Progenitor cell of endocrine pancreas (in vitro differentiated cells): Measurements from ENCODE around the gene NDUFS6. TPM values are rescaled to one million over a fixed set of nuclear protein-coding genes. Genes with fewer than 3 reads are reported as not detected.

Experiments
- DNase-seq: peaks from one replicate; pipeline ENCODE4 v3.0.0; 2021; ENCODE audit warnings: low spot score; ENCODE audit not compliant: unreplicated experiment
- H3K27ac Mint-ChIP-seq: 2 replicates; pipeline ENCODE4 v1.8.0; 2021; ENCODE audit warnings: mild to moderate bottlenecking, moderate library complexity, mixed read lengths
- H3K27me3 Mint-ChIP-seq: 2 replicates; pipeline ENCODE4 v1.8.0; 2021; ENCODE audit warnings: mixed read lengths
- H3K36me3 Mint-ChIP-seq: 2 replicates; pipeline ENCODE4 v1.8.0; 2022; ENCODE audit warnings: mixed read lengths; ENCODE audit not compliant: insufficient read depth
- H3K4me1 Mint-ChIP-seq: 2 replicates; pipeline ENCODE4 v1.8.0; 2021; ENCODE audit warnings: low read depth, mixed read lengths
- H3K4me3 Mint-ChIP-seq: 2 replicates; pipeline ENCODE4 v1.8.0; 2021; ENCODE audit warnings: low read depth, mild to moderate bottlenecking, moderate library complexity, mixed read lengths
- H3K9me3 Mint-ChIP-seq: 2 replicates; pipeline ENCODE4 v1.8.0; 2021; ENCODE audit warnings: low read depth, mixed read lengths
- CTCF ChIP-seq: fragments of 200-600 bp; sonication (generic); IDR thresholded peaks from one replicate; pipeline ENCODE4 v1.5.0; 2021; ENCODE audit warnings: antibody characterized with exemption, mild to moderate bottlenecking; ENCODE audit not compliant: unreplicated experiment
- total RNA-seq: library from RNA; stranded (reverse); gene quantifications from 2 replicates; pipeline ENCODE4 v1.2.1, GENCODE V29; 2021

NDUFS6 gene
- total RNA-seq, 1 donor from 2014 or later = 36.4 TPM

- Mint-ChIP-seq H3K27ac (no peak overlapping the region), H3K36me3 (no peaks in the 10 kb centered on the region), H3K9me3 (no peaks in the 10 kb centered on the region), H3K4me1 (no peaks in the 10 kb centered on the region), H3K27me3 (peaks cover 59% of the 10 kb centered on the region), H3K4me3 (no peak overlapping the region)
- no peak for TF ChIP-seq CTCF
- DNase-seq = no peak
Observed at GRCh38 chr5:1834721-1835429, 33.7 kb downstream of the NDUFS6 start.

DNA sequence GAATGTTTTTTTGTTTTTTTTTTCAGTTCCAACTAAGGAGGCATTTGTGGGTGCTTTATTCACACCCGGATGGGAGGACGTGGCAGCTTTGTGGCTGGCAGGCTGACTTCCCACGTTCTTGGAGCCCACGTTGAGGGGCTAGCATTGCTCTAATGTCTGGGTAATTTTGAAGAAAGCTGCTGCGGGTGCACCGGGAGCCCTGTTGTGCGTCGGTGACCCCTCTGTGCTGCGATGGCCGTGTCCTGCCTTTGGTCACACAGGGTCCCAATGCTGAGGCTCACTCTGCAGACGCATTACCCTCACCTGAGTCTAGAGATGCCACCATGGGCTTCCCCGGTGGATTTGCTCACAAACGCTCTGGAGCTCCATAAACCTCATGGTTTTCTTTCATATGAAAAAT, 34.2 kb downstream of the NDUFS6 start:
- DNase-seq = no peak
- H3K4me1 Mint-ChIP-seq = peaks cover under 1% of the 10 kb centered on the region
- no peak for TF ChIP-seq CTCF
- peaks cover 63% of the 10 kb centered on the region for H3K27me3 Mint-ChIP-seq
- H3K27ac Mint-ChIP-seq = no peak overlapping the region
- no peaks in the 10 kb centered on the region for H3K9me3 Mint-ChIP-seq
- H3K4me3 Mint-ChIP-seq = no peak overlapping the region
- H3K36me3 Mint-ChIP-seq = no peaks in the 10 kb centered on the region

DNA sequence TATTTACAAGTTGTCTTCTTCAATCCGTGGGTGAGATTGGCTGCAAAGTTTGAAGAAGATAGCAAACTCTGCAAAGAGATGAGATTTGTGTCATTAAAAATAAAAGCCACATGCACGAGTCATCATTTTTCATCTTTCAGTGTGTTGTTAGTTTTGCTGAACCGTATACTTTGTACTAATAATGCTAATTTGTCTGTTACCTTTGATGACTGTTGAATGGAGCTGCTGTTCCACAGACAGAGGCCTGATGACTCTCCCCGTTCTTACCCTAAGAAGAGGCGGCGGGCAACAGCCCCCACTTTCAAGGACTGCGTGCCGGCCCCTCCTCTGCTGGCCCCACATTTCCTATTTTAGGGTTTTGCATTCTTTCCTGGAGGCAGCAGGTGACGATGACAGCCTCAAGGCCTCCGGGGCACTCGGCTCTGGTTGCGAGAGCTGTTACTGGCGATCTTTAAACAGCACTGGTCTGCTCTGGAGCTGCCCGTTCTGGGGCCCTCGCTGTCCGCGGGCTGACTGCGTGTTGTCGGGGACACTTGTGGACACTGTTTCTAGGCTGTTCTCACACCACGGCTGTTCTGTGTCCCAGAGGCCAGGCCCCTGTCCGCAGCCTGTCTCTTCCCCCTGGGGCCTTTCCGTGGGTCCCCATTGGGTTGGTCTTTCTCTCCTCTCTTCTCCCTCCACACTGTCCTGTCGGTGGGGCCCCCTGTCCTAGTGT, 35.1 kb downstream of the NDUFS6 start:
- DNase-seq = no peak
- Mint-ChIP-seq H3K36me3 (no peaks in the 10 kb centered on the region), H3K4me3 (no peak overlapping the region), H3K4me1 (peaks cover 3% of the 10 kb centered on the region), H3K9me3 (no peaks in the 10 kb centered on the region), H3K27ac (no peak overlapping the region), H3K27me3 (peaks cover 66% of the 10 kb centered on the region)
- no peak for TF ChIP-seq CTCF

GRCh38 chr5:1836891-1837880, 36.0 kb downstream of the NDUFS6 start:
- H3K4me1 Mint-ChIP-seq = peaks cover 8% of the 10 kb centered on the region
- no peaks in the 10 kb centered on the region for H3K9me3 Mint-ChIP-seq
- no peak for TF ChIP-seq CTCF
- peaks cover 69% of the 10 kb centered on the region for H3K27me3 Mint-ChIP-seq
- H3K4me3 Mint-ChIP-seq = no peak overlapping the region
- no peak overlapping the region for H3K27ac Mint-ChIP-seq
- DNase-seq = no peak
- H3K36me3 Mint-ChIP-seq = no peaks in the 10 kb centered on the region

DNA sequence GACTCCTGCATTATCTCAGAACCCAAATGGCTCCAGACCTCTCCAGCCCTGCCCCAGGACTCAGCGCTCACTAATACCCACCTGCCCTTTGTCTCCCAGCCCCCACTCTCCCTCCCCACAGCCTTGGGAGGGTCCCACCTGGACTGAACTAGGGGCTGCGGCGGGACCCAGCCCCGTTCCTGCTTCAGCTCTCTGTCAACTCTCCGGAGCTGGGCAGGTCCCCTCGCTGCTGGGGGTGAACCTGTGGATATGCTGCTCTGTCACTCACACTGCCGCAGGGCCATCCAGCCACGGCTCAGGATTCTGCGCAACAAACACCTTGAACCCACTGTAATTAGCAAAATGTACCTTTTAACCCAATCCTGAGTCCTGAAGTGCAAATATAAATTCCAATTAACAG, 36.8 kb downstream of the NDUFS6 start:
- H3K9me3 Mint-ChIP-seq = no peaks in the 10 kb centered on the region
- peaks cover 66% of the 10 kb centered on the region for H3K27me3 Mint-ChIP-seq
- no peak for DNase-seq
- no peak overlapping the region for H3K27ac Mint-ChIP-seq
- H3K4me1 Mint-ChIP-seq = peaks cover 8% of the 10 kb centered on the region
- no peak overlapping the region for H3K4me3 Mint-ChIP-seq
- no peak for TF ChIP-seq CTCF
- H3K36me3 Mint-ChIP-seq = no peaks in the 10 kb centered on the region
